HG02798 (cell line): ENCODE measurements around the gene TSHB.
"Not testable (repeated sequence)": the region's sequence is repeated elsewhere in the genome, so short reads cannot be mapped to it uniquely, and the experiment has no call there.

Source experiments
- ATAC-seq: cut with Tn5 transposase; IDR thresholded peaks from one replicate; pipeline ENCODE4 v1.9.1; 2021; ENCODE audit warnings: mild to moderate bottlenecking; ENCODE audit not compliant: unreplicated experiment, poor library complexity

TSHB gene

DNA sequence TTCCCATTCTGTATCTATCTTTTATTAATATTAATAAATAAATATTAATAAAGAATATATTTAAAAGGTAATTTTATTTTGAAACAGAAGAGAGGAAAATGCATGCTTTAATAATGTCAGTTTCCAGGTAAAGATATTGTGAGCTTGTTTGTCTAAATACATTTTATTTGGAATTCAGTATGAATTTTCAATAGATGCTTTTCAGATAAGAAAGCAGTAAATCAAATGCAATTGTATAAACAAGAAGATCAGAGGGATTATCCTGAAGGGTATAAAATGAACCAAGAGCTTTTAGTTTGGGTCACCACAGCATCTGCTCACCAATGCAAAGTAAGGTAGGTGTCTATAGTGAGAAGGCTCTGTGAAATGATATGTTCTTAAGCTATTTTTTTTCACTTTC lies at the start of gene TSHB:
TSS of gene TSHB (plus strand) at position 301 of the 400 bp plus-strand sequence. CDS start 3,537 bp downstream, outside the sequence.
- no peak for ATAC-seq

DNA sequence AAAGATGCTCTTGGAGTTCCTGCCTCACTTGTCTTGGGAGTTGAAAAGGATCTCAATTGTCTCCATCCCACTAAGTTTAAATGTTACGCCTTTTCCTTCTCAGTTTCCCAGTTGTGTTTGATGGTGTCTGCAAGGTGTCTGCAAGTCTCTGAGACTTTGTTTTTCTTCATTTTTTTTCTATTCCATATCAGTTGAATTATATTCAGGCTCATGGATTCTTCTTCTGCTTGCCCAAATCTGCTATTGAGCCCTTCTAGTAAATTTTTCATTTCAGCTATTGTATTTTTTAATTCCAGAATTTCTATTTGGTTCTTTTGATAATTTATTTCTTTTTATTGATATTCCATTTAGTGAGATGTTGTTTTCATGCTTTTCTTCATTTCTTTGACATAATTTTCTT lies 47.4 kb upstream of the TSHB start:
- no peak for ATAC-seq

DNA sequence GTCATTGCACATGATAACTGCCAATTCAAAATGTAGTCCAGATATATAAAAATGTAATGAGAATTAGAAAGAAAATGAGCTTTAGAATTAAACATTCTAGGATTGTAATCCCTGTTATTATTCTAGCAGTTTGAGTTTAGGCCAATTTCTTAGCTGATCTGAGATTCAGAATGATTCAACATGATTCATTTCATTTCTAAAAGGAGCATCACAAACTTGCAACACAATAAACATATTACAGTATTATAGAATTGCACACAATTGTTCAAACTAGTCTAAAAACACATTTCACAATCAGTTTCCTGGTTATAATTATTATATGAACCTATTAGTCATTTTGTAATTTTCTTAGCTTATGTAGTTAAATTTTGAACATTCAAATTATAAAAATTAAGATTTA lies 43.3 kb upstream of the TSHB start:
- ATAC-seq: no peak

- ATAC-seq: no peak
These were observed 41.5 kb upstream of the TSHB start for GRCh38 chr1:114988095-114988494.

GRCh38 chr1:114997510-114998289 lies 31.9 kb upstream of the TSHB start:
- ATAC-seq: no peak

GRCh38 chr1:115006191-115006590 lies 23.4 kb upstream of the TSHB start:
- no peak for ATAC-seq

- no peak for ATAC-seq
These were observed 17.6 kb upstream of the TSHB start for GRCh38 chr1:115012006-115012405.

DNA sequence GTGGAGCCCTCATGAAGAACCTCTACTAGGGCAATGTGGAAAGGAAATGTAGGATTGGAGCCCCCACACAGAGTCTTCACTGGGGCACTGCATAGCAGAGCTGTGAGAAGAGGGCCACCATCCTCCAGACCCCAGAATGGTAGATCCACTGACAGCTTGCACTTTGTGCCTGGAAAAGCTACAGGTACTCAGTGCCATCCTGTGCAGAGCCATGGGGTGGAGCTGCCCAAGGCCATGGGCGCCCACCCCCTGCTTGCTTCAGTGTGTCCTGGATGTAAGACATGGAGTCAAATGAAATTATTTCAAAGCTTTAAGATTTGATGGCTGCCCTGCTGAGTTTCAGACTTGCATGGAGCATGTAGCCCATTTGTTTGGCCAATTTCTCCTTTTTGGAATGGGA lies 17.2 kb upstream of the TSHB start:
- ATAC-seq: no peak

DNA sequence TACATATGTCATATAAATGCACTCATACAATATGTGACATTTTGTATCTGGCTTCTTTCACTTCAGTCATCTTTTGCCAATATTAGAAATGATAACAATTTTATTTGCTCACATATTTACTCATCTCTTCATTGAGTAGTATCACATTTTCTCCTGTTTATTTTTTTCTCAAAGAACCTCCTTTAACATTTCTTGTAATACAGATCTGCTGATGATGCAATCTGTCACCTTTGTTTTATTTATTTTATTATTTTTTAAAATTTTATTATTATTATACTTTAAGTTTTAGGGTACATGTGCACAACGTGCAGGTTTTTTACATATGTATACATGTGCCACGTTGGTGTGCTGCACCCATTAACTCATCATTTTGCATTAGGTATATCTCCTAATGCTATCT lies 15.8 kb upstream of the TSHB start:
- ATAC-seq: no peak

DNA sequence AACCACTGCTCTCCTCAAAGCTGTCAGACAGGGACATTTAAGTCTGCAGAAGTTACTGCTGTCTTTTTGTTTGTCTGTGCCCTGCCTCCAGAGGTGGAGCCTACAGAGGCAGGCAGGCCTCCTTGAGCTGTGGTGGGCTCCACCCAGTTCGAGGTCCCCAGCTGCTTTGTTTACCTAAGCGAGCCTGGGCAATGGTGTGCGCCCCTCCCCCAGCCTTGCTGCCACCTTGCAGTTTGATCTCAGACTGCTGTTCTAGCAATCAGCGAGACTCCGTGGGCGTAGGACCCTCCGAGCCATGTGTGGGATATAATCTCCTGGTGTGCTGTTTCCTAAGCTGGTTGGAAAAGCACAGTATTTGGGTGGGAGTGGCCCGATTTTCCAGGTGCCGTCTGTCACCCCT lies 10.1 kb upstream of the TSHB start:
- ATAC-seq: not testable (repeated sequence)

- no peak for ATAC-seq
These were observed 8.5 kb upstream of the TSHB start for GRCh38 chr1:115021145-115021544.

GRCh38 chr1:115023593-115023992 lies 6.0 kb upstream of the TSHB start:
- no peak for ATAC-seq

GRCh38 chr1:115031595-115031994 lies 2.0 kb downstream of the TSHB start:
- no peak for ATAC-seq

GRCh38 chr1:115035652-115036051 lies 6.0 kb downstream of the TSHB start:
- no peak for ATAC-seq

GRCh38 chr1:115036814-115037507 lies 7.3 kb downstream of the TSHB start:
- no peak for ATAC-seq

- ATAC-seq: no peak
These were observed 10.9 kb downstream of the TSHB start for GRCh38 chr1:115040501-115040900.

- ATAC-seq: no peak
These were observed 12.0 kb downstream of the TSHB start for GRCh38 chr1:115041654-115042053.

- ATAC-seq: no peak
These were observed 17.1 kb downstream of the TSHB start for GRCh38 chr1:115046751-115047150.

GRCh38 chr1:115051850-115052249 lies 22.2 kb downstream of the TSHB start:
- ATAC-seq: no peak

DNA sequence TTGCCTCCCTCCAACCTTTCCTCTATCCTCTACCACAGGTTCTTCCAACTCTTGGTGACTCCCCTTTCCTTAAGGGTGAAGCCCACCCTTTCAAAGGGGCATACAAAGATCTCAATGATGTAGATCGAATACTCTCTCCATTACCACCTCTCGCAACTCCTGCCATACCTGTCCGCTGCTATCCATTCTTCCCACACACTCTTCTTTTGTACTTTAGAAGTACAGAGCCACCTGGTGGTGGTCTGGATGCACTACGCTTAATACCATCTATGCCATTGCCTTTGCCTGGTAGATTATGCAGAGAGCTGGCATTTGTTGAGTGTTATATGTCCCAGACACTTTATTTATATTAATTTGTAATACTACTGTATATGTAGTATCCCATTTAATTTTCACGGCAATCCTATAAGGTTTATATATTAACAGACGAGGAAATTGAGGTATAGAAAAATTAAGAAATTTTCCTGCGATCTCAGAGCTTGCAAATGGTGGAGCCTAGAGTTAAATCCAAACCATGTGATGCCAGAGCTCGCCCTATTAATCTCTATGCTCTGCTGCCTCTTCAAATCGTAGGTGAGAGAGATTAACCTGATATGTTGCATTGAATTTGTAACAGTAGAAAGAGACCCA lies 22.9 kb downstream of the TSHB start:
- ATAC-seq: peak; percentile 93

GRCh38 chr1:115056395-115056798 lies 26.8 kb downstream of the TSHB start:
- no peak for ATAC-seq
